ENCODE results near the gene GLRX5.

Gene GLRX5

DNA sequence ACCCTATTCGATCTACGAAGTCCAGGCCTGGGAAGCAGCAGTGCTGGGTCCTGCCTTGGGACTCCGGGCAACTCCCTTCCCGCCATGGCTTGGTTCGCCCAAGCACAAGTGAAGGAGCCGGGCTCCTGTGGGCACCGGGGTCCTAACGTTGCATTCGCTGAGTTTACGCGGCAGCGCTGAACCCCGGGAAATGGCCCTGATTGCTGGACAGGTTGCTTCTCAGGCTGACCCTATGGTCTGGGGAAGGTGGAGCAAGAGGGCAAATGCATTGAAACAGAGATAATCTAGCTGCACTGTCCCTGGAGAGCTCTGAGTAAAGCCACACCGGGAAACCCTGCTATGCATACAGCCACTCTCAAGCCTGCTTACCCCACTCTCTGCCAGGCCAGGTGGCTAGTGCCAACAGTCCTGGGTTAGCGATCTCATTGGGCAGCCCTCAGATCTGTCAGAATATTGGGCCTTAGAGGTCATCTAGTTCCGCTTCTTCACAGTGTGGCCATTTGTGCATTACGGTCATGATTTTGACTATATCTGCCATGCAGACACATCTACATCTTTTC, 29.7 kb upstream of the GLRX5 start:
- no peaks in the 10 kb centered on the region for H3F3A ChIP-seq (ENCODE audit: insufficient read depth)
- H3K4me3 ChIP-seq (ENCODE audit: insufficient read depth, low read length, poor library complexity, severe bottlenecking) = no peak overlapping the region
- TF ChIP-seq EZH2phosphoT487 (conservative IDR thresholded peaks at IDR 0.05; ENCODE audit: low read length) = no peak
- TF ChIP-seq, protein P1, sequence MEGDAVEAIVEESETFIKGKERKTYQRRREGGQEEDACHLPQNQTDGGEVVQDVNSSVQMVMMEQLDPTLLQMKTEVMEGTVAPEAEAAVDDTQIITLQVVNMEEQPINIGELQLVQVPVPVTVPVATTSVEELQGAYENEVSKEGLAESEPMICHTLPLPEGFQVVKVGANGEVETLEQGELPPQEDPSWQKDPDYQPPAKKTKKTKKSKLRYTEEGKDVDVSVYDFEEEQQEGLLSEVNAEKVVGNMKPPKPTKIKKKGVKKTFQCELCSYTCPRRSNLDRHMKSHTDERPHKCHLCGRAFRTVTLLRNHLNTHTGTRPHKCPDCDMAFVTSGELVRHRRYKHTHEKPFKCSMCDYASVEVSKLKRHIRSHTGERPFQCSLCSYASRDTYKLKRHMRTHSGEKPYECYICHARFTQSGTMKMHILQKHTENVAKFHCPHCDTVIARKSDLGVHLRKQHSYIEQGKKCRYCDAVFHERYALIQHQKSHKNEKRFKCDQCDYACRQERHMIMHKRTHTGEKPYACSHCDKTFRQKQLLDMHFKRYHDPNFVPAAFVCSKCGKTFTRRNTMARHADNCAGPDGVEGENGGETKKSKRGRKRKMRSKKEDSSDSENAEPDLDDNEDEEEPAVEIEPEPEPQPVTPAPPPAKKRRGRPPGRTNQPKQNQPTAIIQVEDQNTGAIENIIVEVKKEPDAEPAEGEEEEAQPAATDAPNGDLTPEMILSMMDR (IDR thresholded peaks at IDR 0.05; ENCODE audit: insufficient read depth, low read length, poor library complexity, severe bottlenecking) = no peak
- H3K36me3 ChIP-seq (ENCODE audit: low read length) = no peaks in the 10 kb centered on the region
- H2AFZ ChIP-seq (ENCODE audit: low read depth, low read length, severe bottlenecking) = no peak overlapping the region
- no peaks in the 10 kb centered on the region for H4K20me1 ChIP-seq (ENCODE audit: low read depth, low read length)
- H3K79me2 ChIP-seq (ENCODE audit: insufficient read depth, low read length) = no peaks in the 10 kb centered on the region
- H3K27ac ChIP-seq (ENCODE audit: low read depth, low read length) = no peak overlapping the region
- no peaks in the 10 kb centered on the region for H3K9me3 ChIP-seq (ENCODE audit: insufficient read depth, low read length)
- H3K27me3 ChIP-seq (ENCODE audit: low read length) = no peaks in the 10 kb centered on the region
- H3K4me2 ChIP-seq (ENCODE audit: low read depth, low read length, poor library complexity, severe bottlenecking) = no peak overlapping the region
- H3K9me2 ChIP-seq (replicated peaks; ENCODE audit: insufficient read depth, low read length) = no peaks in the 10 kb centered on the region
- H3K9ac ChIP-seq (ENCODE audit: low read length) = no peak overlapping the region

DNA sequence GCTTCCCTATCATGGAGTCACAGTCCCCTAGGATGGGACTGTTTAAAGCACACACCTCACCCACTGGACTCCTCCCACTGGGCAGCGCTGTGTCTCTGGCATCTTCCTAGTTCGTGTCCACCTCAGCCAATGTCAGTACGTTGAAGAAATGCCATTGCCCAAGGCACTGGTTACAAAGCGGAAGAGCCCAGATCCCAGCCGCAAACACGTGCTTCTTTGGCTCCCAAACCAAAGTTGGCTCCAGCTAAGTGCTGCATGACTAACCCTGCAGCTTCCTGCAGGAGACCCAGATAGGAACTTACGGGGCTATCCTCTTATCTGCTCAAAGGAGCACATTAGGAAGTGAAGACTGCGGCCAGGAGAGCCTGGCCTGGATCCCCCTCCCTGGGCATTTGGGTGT, 27.7 kb upstream of the GLRX5 start:
- Histone ChIP-seq H3K27ac (ENCODE audit: low read depth, low read length) (no peak overlapping the region), H3K36me3 (ENCODE audit: low read length) (no peaks in the 10 kb centered on the region), H3K9me3 (ENCODE audit: insufficient read depth, low read length) (no peaks in the 10 kb centered on the region), H3K4me3 (ENCODE audit: insufficient read depth, low read length, poor library complexity, severe bottlenecking) (no peak overlapping the region), H3F3A (ENCODE audit: insufficient read depth) (no peaks in the 10 kb centered on the region), H4K20me1 (ENCODE audit: low read depth, low read length) (no peaks in the 10 kb centered on the region), H3K9me2 (replicated peaks; ENCODE audit: insufficient read depth, low read length) (no peaks in the 10 kb centered on the region), H3K27me3 (ENCODE audit: low read length) (no peaks in the 10 kb centered on the region; the same call in 1 of the 2 replicates), H2AFZ (ENCODE audit: low read depth, low read length, severe bottlenecking) (no peak overlapping the region), H3K9ac (ENCODE audit: low read length) (no peak overlapping the region), H3K79me2 (ENCODE audit: insufficient read depth, low read length) (no peaks in the 10 kb centered on the region), H3K4me2 (ENCODE audit: low read depth, low read length, poor library complexity, severe bottlenecking) (no peak overlapping the region)
- TF ChIP-seq EZH2phosphoT487 (conservative IDR thresholded peaks at IDR 0.05; ENCODE audit: low read length) = no peak
- TF ChIP-seq, protein P1 (IDR thresholded peaks at IDR 0.05; ENCODE audit: insufficient read depth, low read length, poor library complexity, severe bottlenecking) = no peak

DNA sequence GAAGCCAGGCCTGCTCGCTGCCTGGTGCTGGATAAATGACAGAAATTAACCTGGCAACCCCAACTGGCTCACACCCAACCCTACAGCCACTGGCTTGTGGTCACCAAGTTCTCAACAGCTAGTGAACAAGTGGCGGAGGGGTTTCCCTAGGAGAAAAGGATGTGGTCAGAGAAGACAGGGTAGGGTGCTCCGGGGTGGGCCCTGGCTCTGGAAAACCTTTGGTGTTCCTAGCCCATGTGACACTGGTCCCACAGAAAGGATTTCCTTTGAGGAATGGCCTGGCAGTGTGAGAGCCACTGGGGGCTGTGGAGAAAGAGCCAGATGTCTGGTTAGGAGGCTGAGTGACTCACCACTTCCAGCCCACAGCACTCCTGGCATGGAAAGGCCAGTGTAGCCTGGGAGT, 27.1 kb upstream of the GLRX5 start:
- Histone ChIP-seq H3F3A (ENCODE audit: insufficient read depth) (no peaks in the 10 kb centered on the region), H3K4me2 (ENCODE audit: low read depth, low read length, poor library complexity, severe bottlenecking) (no peak overlapping the region), H3K9ac (ENCODE audit: low read length) (no peak overlapping the region), H3K36me3 (ENCODE audit: low read length) (no peaks in the 10 kb centered on the region), H3K4me3 (ENCODE audit: insufficient read depth, low read length, poor library complexity, severe bottlenecking) (no peak overlapping the region), H3K27ac (ENCODE audit: low read depth, low read length) (no peak overlapping the region), H3K9me3 (ENCODE audit: insufficient read depth, low read length) (no peaks in the 10 kb centered on the region), H4K20me1 (ENCODE audit: low read depth, low read length) (no peaks in the 10 kb centered on the region), H2AFZ (ENCODE audit: low read depth, low read length, severe bottlenecking) (no peak overlapping the region), H3K79me2 (ENCODE audit: insufficient read depth, low read length) (no peaks in the 10 kb centered on the region), H3K27me3 (ENCODE audit: low read length) (no peaks in the 10 kb centered on the region; the same call in 1 of the 2 replicates), H3K9me2 (replicated peaks; ENCODE audit: insufficient read depth, low read length) (no peaks in the 10 kb centered on the region)
- no peak for TF ChIP-seq EZH2phosphoT487 (conservative IDR thresholded peaks at IDR 0.05; ENCODE audit: low read length)
- TF ChIP-seq, protein P1 (IDR thresholded peaks at IDR 0.05; ENCODE audit: insufficient read depth, low read length, poor library complexity, severe bottlenecking) = no peak
